ENCODE measurements around the gene TSPAN6. TPM values are rescaled to one million over a fixed set of nuclear protein-coding genes. Genes with fewer than 3 reads are reported as not detected.

The TSPAN6 gene
- total RNA-seq, 1 experiment from 2014 or later, result 47.4 TPM

DNA sequence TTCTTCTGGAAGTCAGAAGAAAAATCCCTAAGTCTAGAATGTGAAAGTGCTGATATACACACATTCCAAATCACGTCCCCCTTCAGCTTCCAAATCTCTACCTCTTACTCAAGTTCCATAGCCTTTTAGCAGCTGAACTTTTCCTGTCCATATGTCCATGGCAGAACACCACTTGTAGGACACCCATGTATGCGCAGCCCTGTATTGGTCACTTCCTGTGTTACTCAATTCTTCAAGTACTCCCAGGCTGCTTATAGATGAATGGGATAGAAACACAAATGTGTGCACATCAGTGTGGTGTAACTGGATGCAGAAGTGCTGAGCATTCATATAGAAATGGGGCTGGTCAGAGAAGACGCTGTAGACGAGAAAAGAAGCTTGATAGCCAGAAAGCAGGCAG is 26.2 kb upstream of the TSPAN6 start:
- H4K20me1 ChIP-seq (ENCODE audit: low read length), result no peaks in the 10 kb centered on the region
- H3K4me3 ChIP-seq (ENCODE audit: low read length), result no peak overlapping the region
- BruUV-seq (replicated peaks), result no TSS peak
- no peak overlapping the region for H2AFZ ChIP-seq (ENCODE audit: low read length)
- no peak overlapping the region for H3K27ac ChIP-seq (ENCODE audit: low read length)
- H3K4me1 ChIP-seq (ENCODE audit: insufficient read depth, low read length), result peaks cover 20% of the 10 kb centered on the region
- no peak overlapping the region for H3K9ac ChIP-seq (ENCODE audit: low read length)
- intact Hi-C loops (cut with micrococcal nuclease), result loop anchor here (2.0 kb wide), 1 partner anchor 26 kb away; the partner anchor contains the start of gene TSPAN6
- H3K4me2 ChIP-seq (ENCODE audit: low read length), result no peak overlapping the region
- no peaks in the 10 kb centered on the region for H3K36me3 ChIP-seq (ENCODE audit: low read depth, low read length)
- ChIA-PET POLR2A (ENCODE audit: unreplicated experiment) (no interaction called here), CTCF (interaction anchor here (0.6 to 0.7 kb wide), 2 partner anchors 15 to 22 kb away, joined by 3 read pairs; no protein-coding TSS in a partner anchor)
- no peak for DNase-seq
- no peaks in the 10 kb centered on the region for H3K9me3 ChIP-seq (ENCODE audit: low read length)
- no peaks in the 10 kb centered on the region for H3K27me3 ChIP-seq (ENCODE audit: low read length)
- ATAC-seq, result no peak
- H3K79me2 ChIP-seq (ENCODE audit: low read length), result no peaks in the 10 kb centered on the region
- no peak for TF ChIP-seq CTCF (conservative IDR thresholded peaks at IDR 0.05; ENCODE audit: low read depth, low read length)
- TF ChIP-seq EZH2phosphoT487 (IDR thresholded peaks at IDR 0.05; ENCODE audit: borderline replicate concordance, low read length), result no peak
- no peak for TF ChIP-seq EZH2 (IDR thresholded peaks at IDR 0.05; ENCODE audit: low read length, unreplicated experiment)
- H3K9me2 ChIP-seq (replicated peaks; ENCODE audit: low read length), result no peaks in the 10 kb centered on the region
- H3F3A ChIP-seq (ENCODE audit: low read length, unreplicated experiment), result no peaks in the 10 kb centered on the region

- ATAC-seq (no peak), DNase-seq (no peak)
- no peaks in the 10 kb centered on the region for H3F3A ChIP-seq (ENCODE audit: low read length, unreplicated experiment)
- no peak overlapping the region for H3K4me2 ChIP-seq (ENCODE audit: low read length)
- H3K27me3 ChIP-seq (ENCODE audit: low read length), result no peaks in the 10 kb centered on the region
- peaks cover 20% of the 10 kb centered on the region for H3K4me1 ChIP-seq (ENCODE audit: insufficient read depth, low read length)
- no peaks in the 10 kb centered on the region for H3K9me3 ChIP-seq (ENCODE audit: low read length)
- no peak overlapping the region for H3K27ac ChIP-seq (ENCODE audit: low read length)
- no peaks in the 10 kb centered on the region for H3K79me2 ChIP-seq (ENCODE audit: low read length)
- H3K9me2 ChIP-seq (replicated peaks; ENCODE audit: low read length), result no peaks in the 10 kb centered on the region
- BruUV-seq (replicated peaks), result no TSS peak
- H3K36me3 ChIP-seq (ENCODE audit: low read depth, low read length), result no peaks in the 10 kb centered on the region
- H4K20me1 ChIP-seq (ENCODE audit: low read length), result no peaks in the 10 kb centered on the region
- no peak overlapping the region for H3K4me3 ChIP-seq (ENCODE audit: low read length)
- TF ChIP-seq CTCF (conservative IDR thresholded peaks at IDR 0.05; ENCODE audit: low read depth, low read length) (no peak), EZH2 (IDR thresholded peaks at IDR 0.05; ENCODE audit: low read length, unreplicated experiment) (no peak), EZH2phosphoT487 (IDR thresholded peaks at IDR 0.05; ENCODE audit: borderline replicate concordance, low read length) (no peak)
- ChIA-PET CTCF (no interaction called here), POLR2A (ENCODE audit: unreplicated experiment) (no interaction called here)
- H2AFZ ChIP-seq (ENCODE audit: low read length), result no peak overlapping the region
- intact Hi-C loops (cut with micrococcal nuclease), result loop anchor here (2.0 kb wide), 1 partner anchor 25 kb away; the partner anchor contains the start of gene TSPAN6
- H3K9ac ChIP-seq (ENCODE audit: low read length), result no peak overlapping the region
These were observed 25.6 kb upstream of the TSPAN6 start for GRCh38 chrX:100662170-100662569.

- Histone ChIP-seq H3K9me2 (replicated peaks; ENCODE audit: low read length) (no peaks in the 10 kb centered on the region), H2AFZ (ENCODE audit: low read length) (no peak overlapping the region), H3K4me2 (ENCODE audit: low read length) (no peak overlapping the region), H3K4me1 (ENCODE audit: insufficient read depth, low read length) (peaks cover 20% of the 10 kb centered on the region), H4K20me1 (ENCODE audit: low read length) (no peaks in the 10 kb centered on the region), H3K27me3 (ENCODE audit: low read length) (no peaks in the 10 kb centered on the region), H3F3A (ENCODE audit: low read length, unreplicated experiment) (no peaks in the 10 kb centered on the region), H3K9ac (ENCODE audit: low read length) (no peak overlapping the region), H3K36me3 (ENCODE audit: low read depth, low read length) (no peaks in the 10 kb centered on the region), H3K79me2 (ENCODE audit: low read length) (no peaks in the 10 kb centered on the region), H3K4me3 (ENCODE audit: low read length) (no peak overlapping the region), H3K27ac (ENCODE audit: low read length) (no peak overlapping the region), H3K9me3 (ENCODE audit: low read length) (no peaks in the 10 kb centered on the region)
- POLR2A ChIA-PET (ENCODE audit: unreplicated experiment), result no interaction called here
- DNase-seq (no peak), ATAC-seq (no peak)
- CTCF ChIA-PET, result no interaction called here
- BruUV-seq (replicated peaks), result no TSS peak
- intact Hi-C loops (cut with micrococcal nuclease), result no loop called here
- TF ChIP-seq EZH2phosphoT487 (IDR thresholded peaks at IDR 0.05; ENCODE audit: borderline replicate concordance, low read length), result no peak
- TF ChIP-seq CTCF (conservative IDR thresholded peaks at IDR 0.05; ENCODE audit: low read depth, low read length), result no peak
- TF ChIP-seq EZH2 (IDR thresholded peaks at IDR 0.05; ENCODE audit: low read length, unreplicated experiment), result no peak
These were observed 23.0 kb upstream of the TSPAN6 start for GRCh38 chrX:100659431-100660137.

All from PC-3 (cell line).